Trophoblast cell (in vitro differentiated cells and primary cell): Measurements from ENCODE around the gene MYL2. TPM values are rescaled to one million over a fixed set of nuclear protein-coding genes. Genes with fewer than 3 reads are reported as not detected.

Experiments
- DNase-seq, 2 donors: peaks; one replicate each; pipeline ENCODE4 v3.0.0-alpha.2; 2016
- H2AFZ ChIP-seq: 2 replicates; pipeline ENCODE4 v1.6.1; 2013; ENCODE audit warnings: low read length, moderate library complexity, mild to moderate bottlenecking; ENCODE audit not compliant: insufficient read depth, poor library complexity
- H2AK5ac ChIP-seq: 2 replicates; pipeline ENCODE4 v1.6.1; 2013; ENCODE audit warnings: mild to moderate bottlenecking, low read length
- H2BK120ac ChIP-seq: 2 replicates; pipeline ENCODE4 v1.6.1; 2013; ENCODE audit warnings: low read length, mild to moderate bottlenecking, moderate library complexity; ENCODE audit not compliant: insufficient read depth, poor library complexity
- H2BK12ac ChIP-seq: 2 replicates; pipeline ENCODE4 v1.6.1; 2013; ENCODE audit warnings: mild to moderate bottlenecking, low read length, moderate library complexity
- H2BK5ac ChIP-seq: 2 replicates; pipeline ENCODE4 v1.6.1; 2013; ENCODE audit warnings: low read length, low read depth, moderate library complexity, mild to moderate bottlenecking; ENCODE audit not compliant: poor library complexity
- H3K14ac ChIP-seq: 2 replicates; pipeline ENCODE4 v1.6.1; 2013; ENCODE audit warnings: mild to moderate bottlenecking, low read length
- H3K18ac ChIP-seq: 2 replicates; pipeline ENCODE4 v1.6.1; 2013; ENCODE audit warnings: mild to moderate bottlenecking, low read length
- H3K23ac ChIP-seq: 2 replicates; pipeline ENCODE4 v1.6.1; 2013; ENCODE audit warnings: low read length
- H3K27ac ChIP-seq: 2 replicates; pipeline ENCODE4 v1.5.1; 2013; ENCODE audit warnings: low read depth, mild to moderate bottlenecking, inconsistent platforms, low read length, moderate library complexity
- H3K27me3 ChIP-seq: 2 replicates; pipeline ENCODE4 v1.6.1; 2013; ENCODE audit warnings: inconsistent platforms, mild to moderate bottlenecking, low read length, moderate library complexity; ENCODE audit not compliant: insufficient read depth
- H3K36me3 ChIP-seq, 2 experiments: 1 replicate in 1 of 2; 2 replicates in 1 of 2; pipeline ENCODE4 v1.6.1; 2013; ENCODE audit warnings: low read length in 2 of 2, mild to moderate bottlenecking in 2 of 2, moderate library complexity in 1 of 2; ENCODE audit not compliant: insufficient read depth in 2 of 2, control insufficient read depth in 1 of 2
- H3K4ac ChIP-seq: 2 replicates; pipeline ENCODE4 v1.6.1; 2013; ENCODE audit warnings: low read depth, mild to moderate bottlenecking, low read length, moderate library complexity
- H3K4me1 ChIP-seq, 2 experiments: 1 replicate in 1 of 2; 2 replicates in 1 of 2; pipeline ENCODE4 v1.6.1; 2013; ENCODE audit warnings: low read length in 2 of 2, mild to moderate bottlenecking in 2 of 2, moderate library complexity in 1 of 2; ENCODE audit not compliant: insufficient read depth in 2 of 2, control insufficient read depth in 1 of 2
- H3K4me2 ChIP-seq: 2 replicates; pipeline ENCODE4 v1.6.1; 2013; ENCODE audit warnings: inconsistent platforms, mild to moderate bottlenecking, low read length, moderate library complexity
- H3K4me3 ChIP-seq: 2 replicates; pipeline ENCODE4 v1.5.1; 2013; ENCODE audit warnings: mild to moderate bottlenecking, low read depth, low read length, inconsistent platforms
- H3K79me1 ChIP-seq: one replicate; pipeline ENCODE4 v1.6.1; 2013; ENCODE audit warnings: low read length
- H3K79me2 ChIP-seq: 2 replicates; pipeline ENCODE4 v1.6.1; 2013; ENCODE audit warnings: low read length, mild to moderate bottlenecking; ENCODE audit not compliant: control insufficient read depth, insufficient read depth, poor library complexity
- H3K9ac ChIP-seq: 2 replicates; pipeline ENCODE4 v1.6.1; 2013; ENCODE audit warnings: mild to moderate bottlenecking, low read length
- H3K9me3 ChIP-seq: 2 replicates; pipeline ENCODE4 v1.6.1; 2013; ENCODE audit warnings: low read depth, mild to moderate bottlenecking, control low read depth, inconsistent platforms, low read length; ENCODE audit not compliant: insufficient read depth
- H4K12ac ChIP-seq: 2 replicates; pipeline ENCODE4 v1.6.1; 2013; ENCODE audit warnings: low read depth, mild to moderate bottlenecking, low read length, moderate library complexity
- H4K8ac ChIP-seq: 2 replicates; pipeline ENCODE4 v1.6.1; 2013; ENCODE audit warnings: low read depth, mild to moderate bottlenecking, low read length, moderate library complexity
- H4K91ac ChIP-seq: one replicate; pipeline ENCODE4 v1.6.1; 2013; ENCODE audit warnings: low read depth, mild to moderate bottlenecking, low read length, moderate library complexity
- WGBS: extraction: QIAGEN DNeasy Blood & Tissue Kit; methylation state at CpG from one replicate; pipeline ENCODE4 v1.1.7; 2013; ENCODE audit warnings: missing lambda C conversion rate; ENCODE audit not compliant: insufficient read length, insufficient coverage; ENCODE audit errors: extremely low coverage; 5-methylcytosine and 5-hydroxymethylcytosine counted together
- polyA plus RNA-seq: library from polyadenylated mRNA; stranded (reverse); fragments of 200-250 nt; gene quantifications from 2 replicates; pipeline ENCODE4 v1.2.3, GENCODE V29; 2013

MYL2 gene
- 0.08 and 0.28 TPM in 2 replicates for polyA plus RNA-seq

- no peak for DNase-seq
- no CpG with 5 or more reads among the region's 22 CpGs for WGBS
- no peak within 1 kb of the TSS for H3K4ac ChIP-seq
- H4K8ac ChIP-seq, result no peak within 1 kb of the TSS
- H3K4me3 ChIP-seq, result no peak within 1 kb of the TSS
- no peak within 1 kb of the TSS for H2BK12ac ChIP-seq
- no peak within 1 kb of the TSS for H3K27ac ChIP-seq
- H4K12ac ChIP-seq, result no peak within 1 kb of the TSS
- H3K23ac ChIP-seq, result no peak within 1 kb of the TSS
- H2BK120ac ChIP-seq, result no peak within 1 kb of the TSS
- no peaks in the 10 kb centered on the region for H3K27me3 ChIP-seq
- no peak within 1 kb of the TSS for H2AK5ac ChIP-seq
- H3K14ac ChIP-seq, result no peak within 1 kb of the TSS
- no peak within 1 kb of the TSS for H2BK5ac ChIP-seq
- peaks cover 0 to 2% of the 10 kb centered on the region in 2 experiments for H3K4me1 ChIP-seq
- no peak within 1 kb of the TSS for H3K4me2 ChIP-seq
- no peak within 1 kb of the TSS for H4K91ac ChIP-seq
- H2AFZ ChIP-seq, result no peak within 1 kb of the TSS
- H3K79me1 ChIP-seq, result no peaks in the 10 kb centered on the region
- H3K9ac ChIP-seq, result no peak within 1 kb of the TSS
- H3K18ac ChIP-seq, result no peak within 1 kb of the TSS
- H3K79me2 ChIP-seq, result no peaks in the 10 kb centered on the region
- no peaks in the 10 kb centered on the region for H3K36me3 ChIP-seq
- no peaks in the 10 kb centered on the region for H3K9me3 ChIP-seq
Observed at GRCh38 chr12:110920324-110920910, at the start of gene MYL2. Gene MYL2 (minus strand): TSS chr12:110920579. CDS start chr12:110920529, 50 bp downstream.

GRCh38 chr12:110966081-110966760 lies 45.8 kb upstream of the MYL2 start:
- Histone ChIP-seq H3K14ac (no peak overlapping the region), H3K79me1 (no peaks in the 10 kb centered on the region), H2BK120ac (no peak overlapping the region), H3K4me3 (no peak overlapping the region), H3K4me2 (no peak overlapping the region), H4K8ac (no peak overlapping the region), H3K9me3 (no peaks in the 10 kb centered on the region), H3K18ac (no peak overlapping the region), H3K79me2 (no peaks in the 10 kb centered on the region), H2BK12ac (no peak overlapping the region), H3K23ac (no peak overlapping the region), H4K12ac (no peak overlapping the region), H3K4ac (no peak overlapping the region), H2AFZ (no peak overlapping the region), H3K27me3 (no peaks in the 10 kb centered on the region), H2BK5ac (no peak overlapping the region), H3K9ac (no peak overlapping the region), H3K27ac (no peak overlapping the region), H3K36me3 (no peaks in the 10 kb centered on the region), H4K91ac (no peak overlapping the region), H2AK5ac (no peak overlapping the region), H3K4me1 (no peaks in the 10 kb centered on the region)
- WGBS, result no CpG with 5 or more reads among the region's 23 CpGs
- DNase-seq, result no peak

GRCh38 chr12:110965574-110965973 lies 45.2 kb upstream of the MYL2 start:
- Histone ChIP-seq H3K79me1 (no peaks in the 10 kb centered on the region), H3K23ac (no peak overlapping the region), H4K91ac (no peak overlapping the region), H3K79me2 (no peaks in the 10 kb centered on the region), H3K4me3 (no peak overlapping the region), H3K36me3 (no peaks in the 10 kb centered on the region), H2AFZ (no peak overlapping the region), H2BK120ac (no peak overlapping the region), H3K9ac (no peak overlapping the region), H3K14ac (no peak overlapping the region), H2AK5ac (no peak overlapping the region), H3K4me1 (no peaks in the 10 kb centered on the region), H3K9me3 (no peaks in the 10 kb centered on the region), H3K4me2 (no peak overlapping the region), H3K18ac (no peak overlapping the region), H4K8ac (no peak overlapping the region), H3K27me3 (no peaks in the 10 kb centered on the region), H3K4ac (no peak overlapping the region), H2BK5ac (no peak overlapping the region), H2BK12ac (no peak overlapping the region), H4K12ac (no peak overlapping the region), H3K27ac (no peak overlapping the region)
- no peak for DNase-seq
- WGBS, result no CpG with 5 or more reads among the region's 12 CpGs

- Histone ChIP-seq H4K8ac (no peak overlapping the region), H3K79me2 (no peaks in the 10 kb centered on the region), H3K4me2 (no peak overlapping the region), H4K91ac (no peak overlapping the region), H2BK5ac (no peak overlapping the region), H3K4me1 (no peaks in the 10 kb centered on the region), H3K9me3 (no peaks in the 10 kb centered on the region), H2AFZ (no peak overlapping the region), H3K14ac (no peak overlapping the region), H2BK12ac (no peak overlapping the region), H3K18ac (no peak overlapping the region), H3K4me3 (no peak overlapping the region), H3K79me1 (no peaks in the 10 kb centered on the region), H3K23ac (no peak overlapping the region), H3K36me3 (no peaks in the 10 kb centered on the region), H3K9ac (no peak overlapping the region), H3K27me3 (no peaks in the 10 kb centered on the region), H3K27ac (no peak overlapping the region), H2BK120ac (no peak overlapping the region), H2AK5ac (no peak overlapping the region), H4K12ac (no peak overlapping the region), H3K4ac (no peak overlapping the region)
- WGBS, result no CpG with 5 or more reads among the region's 2 CpGs
- DNase-seq, result no peak
Observed at GRCh38 chr12:110960795-110961194, 40.4 kb upstream of the MYL2 start.
